CD4-positive, alpha-beta memory T cell (primary cell): ENCODE results near the gene TMOD2. TPM values are rescaled to one million over a fixed set of nuclear protein-coding genes. Genes with fewer than 3 reads are reported as not detected.

Experiments used
- CTCF ChIA-PET: fragments of 350-600 bp; sonication (Branson Sonifier 250); formaldehyde crosslinking; loops from one replicate; lab custom pipeline; 2021; ENCODE audit warnings: inconsistent platforms; ENCODE audit not compliant: partially characterized antibody; lab: Charles Lee
- POLR2A ChIA-PET: fragments of 350-600 bp; sonication (Branson Sonifier 250); formaldehyde crosslinking; loops from one replicate; lab custom pipeline; 2021; ENCODE audit not compliant: partially characterized antibody; lab: Charles Lee
- DNase-seq, 5 donors: peaks; one replicate each; pipeline versions ENCODE4 v3.0.0 to v3.0.0-alpha.2; 2020 to 2022; ENCODE audit warnings: mixed read lengths in 1 of 5
- H3K27ac ChIP-seq: one replicate; pipeline ENCODE4 v1.7.0; 2013; ENCODE audit warnings: low read depth, low read length
- H3K27me3 ChIP-seq: 2 replicates; pipeline ENCODE4 v1.7.0; 2013; ENCODE audit warnings: mild to moderate bottlenecking, low read length, moderate library complexity; ENCODE audit not compliant: insufficient read depth
- H3K36me3 ChIP-seq: 2 replicates; pipeline ENCODE4 v1.7.0; 2013; ENCODE audit warnings: mild to moderate bottlenecking, low read length, moderate library complexity; ENCODE audit not compliant: insufficient read depth
- H3K4me1 ChIP-seq: 2 replicates; pipeline ENCODE4 v1.7.0; 2013; ENCODE audit warnings: mild to moderate bottlenecking, low read length, moderate library complexity; ENCODE audit not compliant: insufficient read depth
- H3K4me3 ChIP-seq, 2 donors: one replicate each; pipeline ENCODE4 v1.7.0; 2013; ENCODE audit warnings: low read length in 2 of 2, mild to moderate bottlenecking in 1 of 2
- H3K9me3 ChIP-seq, 2 donors: one replicate each; pipeline ENCODE4 v1.7.0; 2013; ENCODE audit warnings: low read length in 2 of 2, control low read depth in 1 of 2; ENCODE audit not compliant: control insufficient read depth in 1 of 2
- H3K27ac Mint-ChIP-seq, 7 donors: one replicate each; pipeline ENCODE4 v1.8.0; 2020 to 2021; ENCODE audit warnings: mixed read lengths in 7 of 7, mild to moderate bottlenecking in 6 of 7, inconsistent platforms in 3 of 7, moderate library complexity in 3 of 7
- H3K27me3 Mint-ChIP-seq, 2 donors: one replicate each; pipeline ENCODE4 v1.8.0; 2020 to 2021; ENCODE audit warnings: mixed read lengths in 2 of 2
- H3K36me3 Mint-ChIP-seq, 2 donors: one replicate each; pipeline ENCODE4 v1.8.0; 2020 to 2021; ENCODE audit warnings: mixed read lengths in 2 of 2, inconsistent platforms in 1 of 2, mild to moderate bottlenecking in 1 of 2
- H3K4me1 Mint-ChIP-seq, 4 donors: one replicate each; pipeline ENCODE4 v1.8.0; 2020 to 2021; ENCODE audit warnings: mixed read lengths in 4 of 4, mild to moderate bottlenecking in 1 of 4
- H3K4me3 Mint-ChIP-seq, 8 donors: one replicate each; pipeline ENCODE4 v1.8.0; 2020 to 2021; ENCODE audit warnings: mixed read lengths in 8 of 8, mild to moderate bottlenecking in 7 of 8, moderate library complexity in 6 of 8, inconsistent platforms in 3 of 8
- H3K9me3 Mint-ChIP-seq, 8 donors: one replicate each; pipeline ENCODE4 v1.8.0; 2020 to 2021; ENCODE audit warnings: mixed read lengths in 8 of 8, mild to moderate bottlenecking in 5 of 8, inconsistent platforms in 3 of 8, moderate library complexity in 1 of 8
- intact Hi-C: fragments of 100-400 bp; cut with micrococcal nuclease; formaldehyde crosslinking; loops from one replicate; pipeline ENCODE4 v1.15.1; 2023
- polyA plus RNA-seq, 2 donors: library from polyadenylated mRNA; unstranded; fragments of 300-500 nt; fragmentation: Illumina TruSeq; gene quantifications; one replicate each; pipeline ENCODE4 v1.2.3, GENCODE V29; 2021
- total RNA-seq, 2 experiments: library from RNA; stranded (reverse); gene quantifications; one replicate each; pipeline ENCODE4 v1.2.3, GENCODE V29; 2021

The TMOD2 gene
- total and polyA plus RNA-seq, 4 experiments from 2014 or later, result 1.4 to 20.3 (median 11.4) TPM

DNA sequence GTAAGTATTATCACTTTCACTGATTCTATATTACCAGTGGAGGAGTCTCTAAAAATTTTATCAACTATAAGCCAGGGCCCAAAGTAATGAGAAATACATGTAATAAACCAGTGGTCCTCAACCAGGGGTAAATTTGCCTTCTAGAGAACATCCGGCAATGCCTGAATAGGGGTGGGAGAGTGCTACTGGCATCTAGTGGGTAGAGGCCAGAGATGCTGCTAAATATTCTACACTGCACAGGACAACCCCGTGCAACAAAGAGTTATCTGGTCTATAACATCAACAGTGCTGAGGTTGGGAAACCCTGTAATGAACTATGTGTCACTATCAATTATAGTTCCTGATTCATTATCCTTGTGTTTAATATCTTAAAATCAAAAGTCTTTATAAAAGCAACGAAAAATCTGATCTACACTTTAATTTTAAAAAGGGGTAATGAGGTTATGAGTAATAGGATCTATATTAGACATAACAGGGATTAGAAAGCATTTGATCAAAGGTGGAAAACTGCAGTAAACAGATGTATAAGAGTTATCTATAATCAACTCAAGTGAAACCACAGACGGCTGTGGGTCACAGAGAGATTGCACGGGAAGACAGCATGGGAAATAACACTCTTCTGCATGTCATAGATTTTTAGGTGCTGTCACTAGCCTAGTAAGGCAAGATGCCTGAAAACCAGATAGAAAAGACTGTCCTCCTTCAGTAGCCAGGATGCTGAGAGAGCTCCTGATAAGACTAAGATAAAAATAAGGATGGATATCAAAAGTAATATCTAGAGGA is 16.0 kb upstream of the TMOD2 start:
- Histone ChIP-seq H3K9me3 (no peaks in the 10 kb centered on the region), H3K27me3 (no peaks in the 10 kb centered on the region), H3K4me3 (peak overlapping the region; percentile 45 to 62), H3K36me3 (no peaks in the 10 kb centered on the region), H3K27ac (peak overlapping the region; percentile 65), H3K4me1 (peaks cover 85% of the 10 kb centered on the region)
- H3K27me3 Mint-ChIP-seq, result no peaks in the 10 kb centered on the region
- H3K36me3 Mint-ChIP-seq, result peaks cover 0 to 30% of the 10 kb centered on the region in 2 donors
- POLR2A ChIA-PET, result interaction anchor here (1.1 to 3.5 kb wide), 7 partner anchors 9 to 126 kb away, joined by 3 to 31 read pairs (median 8); partner anchors contain the start of gene TMOD2
- no peaks in the 10 kb centered on the region for H3K9me3 Mint-ChIP-seq
- peak overlapping the region; percentile 94 to 98 (median 97) for H3K27ac Mint-ChIP-seq
- peak; percentile 35 to 78 (median 36) for DNase-seq
- intact Hi-C loops, result loop anchor here (1.0 to 10.0 kb wide), 6 partner anchors 9 to 789 kb away; partner anchors contain the start of genes MYO5A and TMOD3
- CTCF ChIA-PET, result interaction anchor here (1.1 to 4.3 kb wide), 9 partner anchors 10 to 85 kb away, joined by 3 to 38 read pairs (median 18); partner anchors contain the start of gene TMOD2
- H3K4me1 Mint-ChIP-seq, result peaks cover 56 to 85% (median 71%) of the 10 kb centered on the region in 4 donors
- H3K4me3 Mint-ChIP-seq, result peak overlapping the region; percentile 90 to 97 (median 92)

DNA sequence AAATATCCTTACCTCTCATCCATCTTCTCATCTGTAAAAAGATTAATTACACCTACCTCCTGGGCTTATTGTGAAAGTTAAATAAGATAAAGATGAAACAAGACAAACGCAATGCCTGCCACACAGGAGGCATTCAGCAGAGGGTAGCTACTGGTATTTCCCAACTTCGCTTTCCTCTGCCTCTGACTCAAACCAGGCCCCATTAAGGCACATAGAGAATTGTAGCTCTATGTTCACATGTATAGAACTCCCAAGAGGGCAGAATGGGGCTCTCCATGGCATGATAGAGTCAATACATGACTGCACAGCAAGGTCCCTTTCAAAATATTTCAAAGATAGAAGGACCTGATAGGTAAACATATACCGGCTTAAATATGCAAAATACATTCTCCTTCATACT is 15.3 kb upstream of the TMOD2 start:
- Histone ChIP-seq H3K27me3 (no peaks in the 10 kb centered on the region), H3K36me3 (no peaks in the 10 kb centered on the region), H3K27ac (peak overlapping the region; percentile 65), H3K4me3 (peak overlapping the region; percentile 45 to 62), H3K9me3 (no peaks in the 10 kb centered on the region), H3K4me1 (peaks cover 78% of the 10 kb centered on the region)
- intact Hi-C loops, result loop anchor here (5.0 to 10.0 kb wide), 3 partner anchors 89 to 789 kb away; partner anchors contain the start of genes MYO5A and TMOD3
- POLR2A ChIA-PET, result interaction anchor here (0.9 to 3.5 kb wide), 9 partner anchors 10 to 126 kb away, joined by 3 to 31 read pairs (median 8); partner anchors contain the start of gene TMOD2
- DNase-seq, result no peak
- CTCF ChIA-PET, result interaction anchor here (0.8 to 4.0 kb wide), 7 partner anchors 11 to 86 kb away, joined by 3 to 38 read pairs (median 4); partner anchors contain the start of gene TMOD2
- peak overlapping the region; percentile 90 to 97 (median 92) for H3K4me3 Mint-ChIP-seq
- peaks cover 0 to 26% of the 10 kb centered on the region in 2 donors for H3K36me3 Mint-ChIP-seq
- no peaks in the 10 kb centered on the region for H3K27me3 Mint-ChIP-seq
- peak overlapping the region; percentile 94 to 98 (median 97) for H3K27ac Mint-ChIP-seq
- peaks cover 52 to 80% (median 66%) of the 10 kb centered on the region in 4 donors for H3K4me1 Mint-ChIP-seq
- no peaks in the 10 kb centered on the region for H3K9me3 Mint-ChIP-seq

DNA sequence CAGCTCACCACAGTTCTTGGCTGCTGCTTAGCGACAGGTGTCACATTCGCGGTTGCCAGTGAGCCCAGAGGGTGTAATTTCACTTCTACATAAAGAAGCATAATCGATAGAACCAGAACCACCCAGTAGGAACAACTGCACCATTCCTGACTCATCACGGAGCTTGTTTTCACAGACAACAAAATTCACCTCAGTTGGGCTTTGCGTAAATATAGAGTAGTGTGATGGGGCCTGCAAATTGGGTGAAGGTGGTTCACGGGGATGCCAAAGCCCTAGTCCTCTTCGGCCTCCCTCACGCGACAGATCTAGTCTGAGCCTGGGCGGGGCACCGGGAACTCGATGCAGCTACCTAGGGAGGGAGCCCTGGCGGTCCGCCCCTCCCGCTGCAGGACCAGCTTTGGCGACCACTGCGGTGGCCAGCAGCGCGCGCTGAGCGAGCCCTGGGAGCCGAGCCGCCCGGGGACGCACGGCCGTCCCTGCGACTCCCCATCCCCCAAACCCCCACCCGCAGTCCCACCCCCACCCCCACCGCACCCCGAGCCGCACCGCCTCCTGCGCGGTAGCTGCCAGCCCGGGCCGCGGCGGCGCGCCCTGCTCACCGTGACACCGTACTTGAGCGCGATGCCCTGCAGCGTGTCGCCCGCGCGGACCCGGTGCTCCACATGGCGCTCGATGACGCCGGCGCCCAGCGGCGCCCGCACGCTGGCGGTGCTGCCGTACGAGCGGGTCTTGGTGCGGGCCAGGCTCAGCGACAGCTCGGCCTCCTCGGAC is 14.5 kb upstream of the TMOD2 start:
- Histone ChIP-seq H3K4me1 (peaks cover 71% of the 10 kb centered on the region), H3K27ac (peak overlapping the region; percentile 65), H3K4me3 (peak overlapping the region; percentile 57 to 62), H3K27me3 (no peaks in the 10 kb centered on the region), H3K9me3 (no peaks in the 10 kb centered on the region), H3K36me3 (no peaks in the 10 kb centered on the region)
- CTCF ChIA-PET, result interaction anchor here (0.8 to 4.0 kb wide), 7 partner anchors 11 to 87 kb away, joined by 3 to 38 read pairs (median 4); partner anchors contain the start of gene TMOD2
- POLR2A ChIA-PET, result interaction anchor here (0.9 to 3.5 kb wide), 20 partner anchors 11 to 791 kb away, joined by 3 to 31 read pairs (median 6); partner anchors contain the start of genes LEO1 and TMOD2
- H3K4me1 Mint-ChIP-seq, result peaks cover 50 to 71% (median 58%) of the 10 kb centered on the region in 4 donors
- peak overlapping the region; percentile 94 to 98 (median 97) for H3K27ac Mint-ChIP-seq
- intact Hi-C loops, result loop anchor here (1.0 to 10.0 kb wide), 4 partner anchors 14 to 788 kb away; partner anchors contain the start of genes MYO5A, TMOD2 and TMOD3
- no peaks in the 10 kb centered on the region for H3K27me3 Mint-ChIP-seq
- peak overlapping the region; percentile 90 to 97 (median 92) for H3K4me3 Mint-ChIP-seq
- H3K9me3 Mint-ChIP-seq, result no peaks in the 10 kb centered on the region
- H3K36me3 Mint-ChIP-seq, result peaks cover 0 to 20% of the 10 kb centered on the region in 2 donors
- peak; percentile 55 to 85 (median 66) for DNase-seq

DNA sequence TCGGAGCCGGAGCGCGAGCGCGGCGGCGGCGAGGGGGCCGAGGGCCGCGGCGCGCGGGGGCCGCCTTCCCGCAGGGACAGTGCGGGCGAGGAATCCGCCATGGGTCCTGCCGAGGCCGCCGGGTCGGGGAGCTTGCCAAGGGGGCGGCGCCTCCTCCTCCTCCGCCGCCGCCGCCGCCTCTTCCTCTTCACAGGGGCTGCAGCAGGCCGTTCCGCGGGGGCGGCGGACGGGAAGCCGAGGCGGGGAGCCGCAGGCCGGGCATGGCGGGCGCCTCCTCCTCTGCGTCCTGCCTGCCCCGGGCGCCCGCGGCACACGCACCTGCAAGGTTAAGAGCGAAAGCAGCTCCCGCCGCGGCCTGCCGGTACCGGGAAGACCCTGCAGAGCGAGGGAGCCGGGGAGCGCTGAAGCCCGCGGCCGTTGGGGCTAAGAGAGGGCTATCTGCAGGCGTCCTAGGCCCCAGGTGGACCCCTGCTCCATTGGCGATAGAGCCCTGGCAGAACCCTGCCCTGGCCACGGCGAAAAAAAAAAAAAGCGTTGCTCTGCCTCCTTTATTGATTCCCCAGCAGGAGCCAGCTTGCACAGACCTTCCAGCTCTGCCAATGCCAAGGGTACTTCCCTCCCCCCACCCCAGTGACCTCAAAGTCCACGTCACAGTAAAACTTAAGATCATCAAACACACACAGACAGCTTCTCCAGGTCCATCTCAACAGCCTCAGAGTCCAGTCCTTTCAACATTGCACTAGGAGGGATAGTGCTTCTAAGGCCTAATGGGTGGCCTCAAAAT is 13.7 kb upstream of the TMOD2 start, which contains the start of gene LYSMD2:
Gene LYSMD2, minus strand, starts transcription at position 134 of the 784 bp plus-strand sequence. Its CDS starts 33 bp downstream, at position 101.
- no peaks in the 10 kb centered on the region for H3K36me3 ChIP-seq
- Mint-ChIP-seq H3K36me3 (peaks cover 0 to 15% of the 10 kb centered on the region in 2 donors), H3K4me3 (peak within 1 kb of the TSS; percentile 90 to 97 (median 92)), H3K4me1 (peaks cover 42 to 63% (median 51%) of the 10 kb centered on the region in 4 donors), H3K27me3 (no peaks in the 10 kb centered on the region), H3K9me3 (no peaks in the 10 kb centered on the region), H3K27ac (peak within 1 kb of the TSS; percentile 97 to 98 (median 98))
- H3K9me3 ChIP-seq, result no peaks in the 10 kb centered on the region
- peaks cover 63% of the 10 kb centered on the region for H3K4me1 ChIP-seq
- peak within 1 kb of the TSS; percentile 65 for H3K27ac ChIP-seq
- H3K27me3 ChIP-seq, result no peaks in the 10 kb centered on the region
- ChIA-PET POLR2A (interaction anchor here (0.6 to 3.5 kb wide), 21 partner anchors 8 to 790 kb away, joined by 3 to 31 read pairs (median 6); partner anchors contain the start of genes LEO1 and TMOD2), CTCF (interaction anchor here (1.8 to 4.0 kb wide), 4 partner anchors 17 to 88 kb away, joined by 4 to 38 read pairs (median 20); partner anchors contain the start of gene TMOD2)
- intact Hi-C loops, result loop anchor here (1.0 to 10.0 kb wide), 4 partner anchors 14 to 787 kb away; partner anchors contain the start of genes MYO5A, TMOD2 and TMOD3
- peak within 1 kb of the TSS; percentile 57 to 62 for H3K4me3 ChIP-seq
- DNase-seq, result peak; percentile 66 to 75 (median 72)

DNA sequence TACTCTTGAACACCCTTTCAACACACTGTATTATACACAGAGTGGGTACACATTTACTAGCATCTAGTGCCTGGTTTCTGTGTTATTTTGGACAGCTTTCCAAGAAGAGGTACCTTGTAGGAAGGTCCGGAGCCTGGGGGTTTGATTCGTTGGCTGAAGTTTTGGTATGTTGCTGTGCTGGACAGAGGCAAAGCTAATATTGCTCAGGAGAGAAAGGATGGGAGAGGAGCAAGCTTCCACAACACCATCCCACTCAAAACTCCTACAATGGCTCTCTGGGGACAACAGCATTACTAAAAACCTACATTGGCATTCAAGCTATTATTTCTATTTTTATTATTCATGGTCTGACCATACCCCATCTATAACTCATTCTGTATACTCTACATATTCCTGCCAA is 12.8 kb upstream of the TMOD2 start:
- CTCF ChIA-PET, result interaction anchor here (0.9 to 4.0 kb wide), 4 partner anchors 12 to 89 kb away, joined by 3 to 38 read pairs (median 11); no protein-coding TSS in a partner anchor

More for the DNA sequence above, 12.8 kb upstream of the TMOD2 start:
- peaks cover 34 to 55% (median 42%) of the 10 kb centered on the region in 4 donors for H3K4me1 Mint-ChIP-seq
- peak overlapping the region in 1 of 2 donors; percentile 57 for H3K4me3 ChIP-seq
- H3K36me3 ChIP-seq, result no peaks in the 10 kb centered on the region
- peak overlapping the region; percentile 90 to 98 (median 97) for H3K27ac Mint-ChIP-seq
- peak overlapping the region; percentile 88 to 94 (median 90) for H3K4me3 Mint-ChIP-seq
- no peaks in the 10 kb centered on the region for H3K27me3 ChIP-seq
- H3K9me3 Mint-ChIP-seq, result no peaks in the 10 kb centered on the region
- peaks cover 0 to 12% of the 10 kb centered on the region in 2 donors for H3K36me3 Mint-ChIP-seq
- POLR2A ChIA-PET, result interaction anchor here (0.6 to 3.5 kb wide), 11 partner anchors 8 to 85 kb away, joined by 3 to 31 read pairs (median 8); partner anchors contain the start of gene TMOD2
- intact Hi-C loops, result loop anchor here (5.0 to 10.0 kb wide), 3 partner anchors 86 to 786 kb away; partner anchors contain the start of genes MYO5A and TMOD3
- H3K4me1 ChIP-seq, result peaks cover 55% of the 10 kb centered on the region
- no peaks in the 10 kb centered on the region for H3K27me3 Mint-ChIP-seq
- H3K27ac ChIP-seq, result peak overlapping the region; percentile 65
- no peak for DNase-seq
- no peaks in the 10 kb centered on the region for H3K9me3 ChIP-seq
